GM19395 (cell line): ENCODE results near the gene PLLP.

ENCODE experiments used
- ATAC-seq: cut with Tn5 transposase; IDR thresholded peaks from one replicate; pipeline ENCODE4 v1.9.1; 2021; ENCODE audit warnings: mild to moderate bottlenecking, moderate library complexity; ENCODE audit not compliant: unreplicated experiment

The PLLP gene, protein sequence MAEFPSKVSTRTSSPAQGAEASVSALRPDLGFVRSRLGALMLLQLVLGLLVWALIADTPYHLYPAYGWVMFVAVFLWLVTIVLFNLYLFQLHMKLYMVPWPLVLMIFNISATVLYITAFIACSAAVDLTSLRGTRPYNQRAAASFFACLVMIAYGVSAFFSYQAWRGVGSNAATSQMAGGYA

DNA sequence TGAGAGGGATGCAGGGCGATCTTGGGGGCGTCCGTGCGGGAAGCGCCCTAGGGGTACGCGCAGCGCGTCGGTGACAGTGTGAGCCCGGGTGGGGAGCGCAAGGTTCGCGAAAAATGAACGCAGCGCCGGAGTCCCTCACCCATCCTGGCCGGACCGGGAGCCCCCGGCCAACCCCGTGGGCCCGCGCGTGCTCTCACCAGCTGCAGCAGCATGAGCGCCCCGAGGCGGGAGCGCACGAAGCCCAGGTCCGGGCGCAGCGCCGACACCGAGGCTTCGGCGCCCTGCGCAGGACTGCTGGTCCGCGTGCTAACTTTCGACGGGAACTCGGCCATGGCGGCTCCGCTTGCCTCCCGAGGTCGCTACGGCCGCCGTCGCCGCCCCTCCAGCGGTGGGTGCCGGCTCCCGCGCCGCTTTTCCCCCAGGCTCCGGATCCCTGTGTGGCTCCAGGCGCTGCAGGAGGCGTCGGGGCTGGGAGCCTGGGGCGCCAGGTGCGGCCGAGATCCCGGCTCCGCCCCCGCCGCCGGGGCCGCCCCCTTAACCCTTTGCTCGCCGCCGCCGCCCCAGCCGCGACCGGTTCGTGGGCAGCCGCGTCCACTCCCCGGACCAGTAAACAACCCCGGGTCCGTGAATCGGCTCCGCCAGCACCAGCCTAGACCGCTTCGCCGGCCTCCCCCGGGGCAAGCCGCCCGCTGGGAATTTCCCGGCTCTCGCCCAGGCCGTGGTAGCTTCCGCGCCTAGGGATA, at the start of gene PLLP:
Gene PLLP, minus strand, starts transcription at position 464 of the 743 bp plus-strand sequence. Its CDS starts 132 bp downstream, at position 332.
- ATAC-seq = no peak

DNA sequence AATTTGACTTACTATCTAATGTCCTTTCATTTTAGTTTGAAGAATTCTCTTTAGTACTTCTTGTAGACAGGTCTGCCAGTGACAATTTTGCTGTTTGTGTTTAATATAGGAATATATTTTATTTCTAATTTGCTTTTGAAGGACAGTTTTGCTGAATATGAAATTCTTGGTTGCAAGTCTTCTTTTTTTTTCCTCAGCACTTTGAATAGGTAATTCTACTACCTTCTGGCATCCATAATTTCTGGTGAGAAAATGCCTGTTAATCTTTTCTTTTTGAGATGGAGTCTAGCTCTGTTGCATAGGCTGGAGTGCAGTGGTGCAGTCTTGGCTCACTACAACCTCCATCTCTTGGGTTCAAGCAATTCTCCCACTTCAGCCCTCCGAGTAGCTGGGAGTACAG, 48.9 kb upstream of the PLLP start:
- no peak for ATAC-seq

DNA sequence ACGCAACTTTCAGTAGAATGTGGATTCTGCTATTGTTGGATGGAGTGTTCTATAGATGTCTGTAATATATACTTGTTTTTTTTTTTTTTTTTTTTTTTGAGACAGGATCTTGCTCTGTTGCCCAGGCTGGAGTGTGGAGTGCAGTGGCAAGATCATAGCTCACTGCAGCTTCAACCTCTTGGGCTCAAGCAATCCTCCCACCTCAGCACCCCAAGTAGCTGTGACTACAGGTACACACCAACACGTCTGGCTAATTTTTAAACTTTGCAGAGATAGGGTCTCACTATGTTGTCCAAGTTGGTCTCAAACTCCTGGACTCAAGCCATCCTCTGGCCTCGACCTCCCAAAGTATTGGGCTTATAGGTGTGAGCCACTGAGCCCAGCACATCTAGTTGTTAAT, 46.9 kb upstream of the PLLP start:
- ATAC-seq = no peak

GRCh38 chr16:57329718-57330327, 45.4 kb upstream of the PLLP start:
- ATAC-seq = no peak

DNA sequence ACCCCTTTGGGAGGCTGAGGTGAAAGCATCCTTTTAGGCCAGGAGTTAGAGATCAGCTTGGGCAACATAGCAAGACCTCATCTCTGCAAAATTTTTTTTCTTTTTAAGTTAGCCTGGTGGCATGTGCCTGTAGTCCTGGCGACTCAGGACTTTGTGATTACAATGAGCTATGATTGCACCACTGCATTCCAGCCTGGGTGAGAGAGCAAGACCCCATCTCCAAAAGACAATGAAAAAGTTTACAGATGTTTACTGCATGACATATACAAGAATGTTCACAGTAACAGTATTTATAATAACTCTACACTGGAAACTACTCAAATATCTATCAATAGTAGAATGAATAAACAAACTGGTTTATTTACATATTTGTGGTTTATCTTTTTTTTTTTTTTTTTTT, 41.0 kb upstream of the PLLP start:
- ATAC-seq = no peak

- no peak for ATAC-seq
Observed at GRCh38 chr16:57324749-57325148, 40.3 kb upstream of the PLLP start.

DNA sequence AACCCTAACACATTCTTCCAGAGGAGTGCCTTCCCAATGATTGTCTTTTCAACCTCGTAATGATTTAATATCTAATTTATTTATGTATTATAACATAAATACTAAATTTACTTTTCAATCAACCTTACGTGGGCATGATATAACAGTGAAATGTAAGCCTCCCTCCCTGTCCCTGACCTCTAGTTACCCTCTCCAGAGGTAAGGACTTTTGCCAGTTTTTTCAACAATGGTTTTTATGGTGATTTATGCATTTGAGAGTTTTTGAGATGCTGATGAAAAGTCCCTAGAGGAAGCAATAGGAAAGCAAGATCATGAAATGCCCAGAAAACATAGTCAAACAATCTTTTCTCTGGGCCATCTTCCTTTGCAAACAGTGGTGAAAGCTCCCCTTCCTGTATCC, 35.2 kb upstream of the PLLP start:
- ATAC-seq = no peak

DNA sequence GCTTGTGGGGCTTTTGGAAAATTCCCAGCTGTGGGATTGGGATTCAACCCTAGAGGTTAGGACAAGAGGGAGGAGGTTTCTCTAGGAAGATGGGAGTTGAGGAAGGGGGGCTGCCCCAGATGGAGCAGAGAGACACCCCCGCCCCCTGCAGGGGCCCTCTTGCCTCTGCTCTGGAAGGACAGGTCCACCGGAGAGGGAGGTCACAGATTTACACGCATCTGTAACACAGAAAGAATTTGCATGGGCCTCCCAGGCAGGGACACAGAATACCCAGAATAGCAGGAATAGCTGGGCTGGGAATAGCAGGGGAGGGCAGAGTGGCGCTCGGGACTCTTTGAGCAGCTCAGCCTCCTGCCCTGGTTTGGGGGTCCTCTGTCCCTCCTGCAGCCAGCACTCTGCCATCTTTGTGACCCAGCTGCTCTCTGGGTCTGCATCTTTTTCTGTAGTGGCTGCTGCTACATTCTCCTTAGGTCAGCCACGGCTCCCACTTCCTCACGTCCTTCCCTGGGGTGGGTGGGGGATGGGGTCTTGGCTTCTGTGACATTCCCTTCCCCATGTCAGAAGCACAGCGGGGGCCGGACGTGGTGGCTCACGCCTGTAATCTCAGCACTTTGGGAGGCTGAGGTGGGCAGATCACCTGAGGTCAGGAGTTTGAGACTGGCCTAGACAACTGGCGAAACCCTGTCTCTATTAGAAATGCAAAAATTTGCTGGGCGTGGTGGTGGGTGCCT, 33.9 kb upstream of the PLLP start:
- no peak for ATAC-seq

GRCh38 chr16:57316390-57317017, 32.0 kb upstream of the PLLP start:
- no peak for ATAC-seq

GRCh38 chr16:57315416-57315815, 30.9 kb upstream of the PLLP start:
- no peak for ATAC-seq

DNA sequence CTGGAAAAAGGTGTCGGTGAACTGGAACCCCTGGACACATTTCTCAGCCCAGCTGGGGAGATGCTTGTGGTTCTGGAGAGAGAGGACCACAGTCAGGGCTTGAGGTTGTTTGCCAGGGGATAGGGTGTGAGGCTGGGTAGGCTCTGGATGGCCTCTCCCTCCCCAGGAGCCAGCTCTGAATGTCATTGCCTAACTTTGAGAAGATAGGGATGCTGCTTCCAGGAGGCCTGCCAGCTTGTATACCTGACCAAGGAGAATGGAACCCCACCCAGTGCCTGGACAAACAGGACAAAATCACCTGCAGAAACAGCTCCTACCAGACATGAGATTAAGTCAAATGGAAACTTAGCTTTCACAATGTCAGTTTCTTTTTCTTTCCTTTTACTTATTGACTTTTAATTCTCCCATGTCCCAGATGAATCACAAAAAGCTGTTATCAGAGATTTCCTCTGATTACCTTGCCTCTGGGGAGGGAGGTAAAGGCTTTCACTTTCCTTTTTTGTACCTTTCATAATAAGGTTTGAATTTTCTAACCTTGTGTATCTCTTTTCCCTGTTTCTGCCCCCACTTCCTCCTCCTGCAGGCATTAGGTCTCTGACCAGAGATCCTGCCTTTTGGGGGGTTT, 29.8 kb upstream of the PLLP start:
- no peak for ATAC-seq

DNA sequence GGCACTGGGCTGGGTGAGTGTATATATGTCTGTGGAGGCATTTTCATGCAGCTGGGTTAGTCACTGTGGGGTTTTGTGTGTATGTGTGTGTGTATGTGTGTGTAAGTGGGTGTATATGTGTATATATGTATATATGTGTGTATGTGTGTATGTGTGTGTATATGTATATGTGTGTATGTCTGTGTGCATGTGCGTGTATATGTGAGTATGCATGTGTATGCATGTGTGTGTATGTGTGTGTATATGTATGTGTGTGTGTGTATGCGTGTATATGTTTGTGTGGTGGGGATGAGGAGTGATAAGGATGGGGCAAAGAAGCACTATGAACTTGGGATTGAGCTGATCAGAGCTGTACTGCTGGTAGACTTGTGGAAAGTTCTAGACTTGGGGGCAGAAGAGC, 29.0 kb upstream of the PLLP start:
- no peak for ATAC-seq

- ATAC-seq = no peak
Observed at GRCh38 chr16:57310801-57311200, 26.3 kb upstream of the PLLP start.

DNA sequence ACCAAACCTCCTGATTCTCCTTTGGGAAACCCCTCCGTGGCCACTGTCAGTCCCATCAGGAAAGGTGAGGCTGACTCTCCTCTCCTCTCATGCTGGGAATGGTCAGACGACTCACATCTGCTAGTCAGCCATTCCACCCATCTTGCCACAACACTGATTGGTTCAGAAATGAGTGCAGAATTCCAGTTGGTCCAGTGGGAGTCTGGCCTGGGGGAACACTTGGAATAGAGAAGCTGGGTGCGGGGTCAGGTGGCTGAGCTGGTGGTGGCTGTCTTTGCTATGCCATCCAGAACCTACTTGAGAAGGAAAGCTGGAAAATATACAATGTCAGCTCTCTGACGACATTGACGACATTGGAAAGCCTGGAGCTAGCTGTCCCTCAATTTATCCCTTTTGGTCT, 23.6 kb upstream of the PLLP start:
- ATAC-seq = no peak

DNA sequence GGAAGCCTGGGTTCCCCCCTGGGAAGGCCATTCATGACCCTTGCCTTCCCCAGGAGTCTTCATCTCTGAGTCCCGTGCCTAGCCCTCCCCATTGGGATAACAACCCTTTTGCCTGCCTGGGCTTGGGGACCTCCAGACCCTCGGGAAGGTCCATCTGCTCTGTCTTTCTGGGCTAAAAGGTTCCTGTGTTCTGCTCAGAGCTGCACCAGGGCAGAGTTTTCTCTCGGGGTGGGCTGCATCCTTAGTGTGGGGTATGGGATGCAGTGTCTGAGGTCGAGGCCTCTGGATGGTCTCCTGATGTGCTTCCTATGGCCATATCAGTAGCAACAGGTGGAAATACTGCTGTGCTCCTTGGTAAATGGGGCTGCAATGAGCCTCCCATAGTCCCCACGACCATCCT, 22.9 kb upstream of the PLLP start:
- no peak for ATAC-seq

DNA sequence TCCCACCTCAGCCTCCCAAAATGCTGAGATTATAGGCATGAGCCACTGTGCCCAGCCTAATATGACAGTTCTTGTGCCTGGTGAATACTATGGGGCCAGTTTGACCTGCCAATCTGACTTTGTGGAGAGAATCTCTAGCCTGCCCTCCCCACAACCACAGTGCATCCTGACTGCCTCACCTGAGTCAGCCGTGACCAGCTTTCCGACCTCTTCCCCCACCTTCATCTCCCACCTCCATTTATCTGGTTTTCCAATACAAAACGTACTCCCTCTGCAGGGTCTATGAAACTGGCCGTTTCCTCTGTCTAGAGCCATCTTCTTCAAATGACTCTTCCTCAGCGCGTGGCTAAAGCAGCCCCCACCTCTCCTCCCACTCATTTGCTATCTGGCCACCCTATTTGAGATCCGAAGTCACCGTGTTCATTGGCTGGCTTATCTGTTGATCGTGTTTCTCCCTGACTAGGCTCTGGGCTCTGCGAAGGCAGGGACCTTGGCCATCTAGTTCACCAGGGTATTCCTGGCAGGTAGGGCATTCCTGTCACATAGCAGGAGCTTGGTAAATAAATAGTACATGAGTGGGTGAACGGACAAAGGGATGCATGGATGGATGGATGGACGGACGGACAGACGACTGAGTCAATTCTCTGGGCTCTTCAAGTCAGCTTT, 22.3 kb upstream of the PLLP start:
- no peak for ATAC-seq

GRCh38 chr16:57305159-57305811, 20.8 kb upstream of the PLLP start:
- ATAC-seq = no peak

DNA sequence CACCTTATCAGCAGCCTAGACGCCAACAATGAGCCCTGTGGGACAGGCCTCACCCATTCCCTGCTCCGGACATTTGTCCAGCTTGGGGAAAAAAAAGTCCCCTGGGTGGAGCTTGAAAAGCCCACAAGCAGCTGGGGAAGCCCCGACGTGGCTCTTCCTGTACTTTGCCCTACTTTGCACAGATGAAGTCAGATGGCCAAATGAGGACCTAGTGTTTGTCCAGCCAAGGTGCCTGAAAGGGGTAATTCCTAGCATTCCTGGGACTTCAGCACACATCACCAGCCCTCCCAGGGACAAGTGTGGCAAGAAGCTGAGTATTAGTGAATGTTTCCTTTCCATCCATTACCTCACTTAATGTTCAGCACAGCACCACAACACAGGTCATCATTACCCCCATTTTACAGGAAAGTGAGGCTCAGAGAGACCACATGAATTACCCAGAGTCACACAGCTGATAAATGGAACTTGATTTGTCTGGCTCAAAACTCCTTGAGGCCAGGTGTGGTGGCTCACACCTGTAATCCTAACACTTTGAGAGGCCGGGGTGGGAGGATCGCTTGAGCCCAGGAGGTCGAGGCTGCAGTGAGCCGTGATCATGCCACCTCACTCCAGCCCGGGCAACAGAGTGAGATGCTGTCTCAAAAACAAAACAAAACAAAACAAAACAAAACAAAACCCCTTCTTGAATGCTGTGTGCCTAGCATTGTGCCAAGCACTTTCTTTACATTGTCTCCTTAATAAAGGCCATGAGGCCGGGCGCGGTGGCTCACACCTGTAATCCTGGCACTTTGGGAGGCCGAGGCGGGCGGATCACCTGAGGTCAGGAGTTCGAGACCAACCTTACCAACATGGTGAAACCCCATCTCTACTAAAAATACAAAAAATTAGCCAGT, 19.9 kb upstream of the PLLP start:
- ATAC-seq = no peak

- no peak for ATAC-seq
Observed at GRCh38 chr16:57303910-57304168, 19.4 kb upstream of the PLLP start.
